ENCODE measurements around the gene SVIL.

The SVIL gene

GRCh38 chr10:29634764-29635625 lies at the start of gene SVIL:
SVIL (minus strand) TSS chr10:29634971; CDS start chr10:29555058, 79,913 bp downstream.
- intact Hi-C loops (cut with DNase I), result no loop called here

GRCh38 chr10:29681676-29682448 lies 47.1 kb upstream of the SVIL start:
- intact Hi-C loops (cut with DNase I), result no loop called here
- no peak for DNase-seq

More at GRCh38 chr10:29634764-29635625, at the start of gene SVIL:
- DNase-seq, result no peak

- intact Hi-C loops (cut with DNase I), result no loop called here
Observed at GRCh38 chr10:29680091-29680490, 45.3 kb upstream of the SVIL start.

GRCh38 chr10:29676732-29677131 lies 42.0 kb upstream of the SVIL start:
- intact Hi-C loops (cut with DNase I), result no loop called here

More at GRCh38 chr10:29680091-29680490, 45.3 kb upstream of the SVIL start:
- no peak for DNase-seq

GRCh38 chr10:29675984-29676383 lies 41.2 kb upstream of the SVIL start:
- no peak for DNase-seq
- intact Hi-C loops (cut with DNase I), result no loop called here

More at GRCh38 chr10:29676732-29677131, 42.0 kb upstream of the SVIL start:
- DNase-seq, result no peak

- DNase-seq, result no peak
- intact Hi-C loops (cut with DNase I), result no loop called here
Observed at GRCh38 chr10:29671968-29672367, 37.2 kb upstream of the SVIL start.

- intact Hi-C loops (cut with DNase I), result no loop called here
Observed at GRCh38 chr10:29671228-29671780, 36.5 kb upstream of the SVIL start.

GRCh38 chr10:29670761-29671160 lies 36.0 kb upstream of the SVIL start:
- no peak for DNase-seq
- intact Hi-C loops (cut with DNase I), result no loop called here

More at GRCh38 chr10:29671228-29671780, 36.5 kb upstream of the SVIL start:
- DNase-seq, result no peak

- no peak for DNase-seq
Observed at GRCh38 chr10:29669149-29669548, 34.4 kb upstream of the SVIL start.

GRCh38 chr10:29668628-29669027 lies 33.9 kb upstream of the SVIL start:
- intact Hi-C loops (cut with DNase I), result no loop called here
- DNase-seq, result no peak

More at GRCh38 chr10:29669149-29669548, 34.4 kb upstream of the SVIL start:
- intact Hi-C loops (cut with DNase I), result no loop called here

- intact Hi-C loops (cut with DNase I), result no loop called here
- no peak for DNase-seq
Observed at GRCh38 chr10:29667191-29667590, 32.4 kb upstream of the SVIL start.

GRCh38 chr10:29666201-29666600 lies 31.4 kb upstream of the SVIL start:
- DNase-seq, result no peak
- intact Hi-C loops (cut with DNase I), result no loop called here

- intact Hi-C loops (cut with DNase I), result no loop called here
- no peak for DNase-seq
Observed at GRCh38 chr10:29663718-29664117, 28.9 kb upstream of the SVIL start.

GRCh38 chr10:29658984-29659965 lies 24.5 kb upstream of the SVIL start:
- intact Hi-C loops (cut with DNase I), result no loop called here
- DNase-seq, result no peak

GRCh38 chr10:29657719-29658274 lies 23.0 kb upstream of the SVIL start:
- intact Hi-C loops (cut with DNase I), result no loop called here

GRCh38 chr10:29656451-29656992 lies 21.8 kb upstream of the SVIL start:
- intact Hi-C loops (cut with DNase I), result no loop called here
- no peak for DNase-seq

More at GRCh38 chr10:29657719-29658274, 23.0 kb upstream of the SVIL start:
- DNase-seq, result no peak

GRCh38 chr10:29652192-29652591 lies 17.4 kb upstream of the SVIL start:
- intact Hi-C loops (cut with DNase I), result no loop called here
- no peak for DNase-seq

GRCh38 chr10:29651767-29652166 lies 17.0 kb upstream of the SVIL start:
- intact Hi-C loops (cut with DNase I), result no loop called here
- DNase-seq, result no peak

Measured in head of caudate nucleus (tissue), 42 donors.